Activated CD4-positive, alpha-beta memory T cell treated with anti-CD3 and anti-CD28 coated beads for 36 hours (primary cell): ENCODE measurements around the gene SCD5. TPM values are rescaled to one million over a fixed set of nuclear protein-coding genes. Genes with fewer than 3 reads are reported as not detected.

Source experiments
- CTCF ChIA-PET: fragments of 350-600 bp; sonication (Branson Sonifier 250); formaldehyde crosslinking; loops from one replicate; lab custom pipeline; 2021; ENCODE audit warnings: antibody characterized with exemption, inconsistent platforms; lab: Charles Lee
- POLR2A ChIA-PET: fragments of 350-600 bp; sonication (Branson Sonifier 250); formaldehyde crosslinking; loops from one replicate; lab custom pipeline; 2021; ENCODE audit warnings: antibody characterized with exemption; lab: Charles Lee
- DNase-seq: peaks from one replicate; pipeline ENCODE4 v3.0.0-alpha.2; 2020
- H3K27ac Mint-ChIP-seq: one replicate; pipeline ENCODE4 v1.8.0; 2021; ENCODE audit warnings: mixed read lengths
- H3K27me3 Mint-ChIP-seq: one replicate; pipeline ENCODE4 v1.8.0; 2021; ENCODE audit warnings: mixed read lengths
- H3K36me3 Mint-ChIP-seq: one replicate; pipeline ENCODE4 v1.8.0; 2021; ENCODE audit warnings: mixed read lengths
- H3K4me1 Mint-ChIP-seq: one replicate; pipeline ENCODE4 v1.8.0; 2021; ENCODE audit warnings: low read depth, mixed read lengths
- H3K4me3 Mint-ChIP-seq: one replicate; pipeline ENCODE4 v1.8.0; 2021; ENCODE audit warnings: mild to moderate bottlenecking, mixed read lengths
- H3K9me3 Mint-ChIP-seq: one replicate; pipeline ENCODE4 v1.8.0; 2021; ENCODE audit warnings: mixed read lengths
- intact Hi-C: fragments of 100-400 bp; cut with micrococcal nuclease; formaldehyde crosslinking; loops from one replicate; pipeline ENCODE4 v1.15.1; 2023
- total RNA-seq, 2 experiments: library from RNA; stranded (reverse); gene quantifications; one replicate each; pipeline ENCODE4 v1.2.3, GENCODE V29; 2021

Gene SCD5
- total RNA-seq, 2 experiments from 2014 or later = 0.12 to 0.14 TPM

DNA sequence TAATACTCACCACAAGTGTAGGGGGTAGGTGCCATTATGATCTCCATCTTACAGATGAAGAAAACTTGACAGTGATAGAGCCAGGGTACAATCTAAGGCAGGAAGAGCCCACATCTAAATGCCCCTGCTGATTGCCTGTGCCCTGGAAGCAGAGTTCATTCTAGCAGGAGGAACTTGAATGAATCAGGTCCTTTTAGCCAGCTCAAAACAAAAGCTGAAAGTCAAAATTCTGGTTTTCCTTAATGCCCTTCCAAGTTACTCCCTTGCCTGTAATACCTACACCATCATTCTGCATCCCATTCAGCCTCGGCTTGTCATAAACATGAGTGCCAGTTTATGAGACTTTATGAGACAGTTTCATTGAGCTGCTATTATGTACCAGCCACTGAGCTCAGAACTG, 89.6 kb downstream of the SCD5 start:
- Mint-ChIP-seq H3K36me3 (no peaks in the 10 kb centered on the region), H3K27me3 (peaks cover 3% of the 10 kb centered on the region), H3K27ac (no peak overlapping the region), H3K4me3 (no peak overlapping the region), H3K9me3 (no peaks in the 10 kb centered on the region), H3K4me1 (no peaks in the 10 kb centered on the region)
- ChIA-PET CTCF (no interaction called here), POLR2A (no interaction called here)
- no peak for DNase-seq
- intact Hi-C loops = no loop called here

DNA sequence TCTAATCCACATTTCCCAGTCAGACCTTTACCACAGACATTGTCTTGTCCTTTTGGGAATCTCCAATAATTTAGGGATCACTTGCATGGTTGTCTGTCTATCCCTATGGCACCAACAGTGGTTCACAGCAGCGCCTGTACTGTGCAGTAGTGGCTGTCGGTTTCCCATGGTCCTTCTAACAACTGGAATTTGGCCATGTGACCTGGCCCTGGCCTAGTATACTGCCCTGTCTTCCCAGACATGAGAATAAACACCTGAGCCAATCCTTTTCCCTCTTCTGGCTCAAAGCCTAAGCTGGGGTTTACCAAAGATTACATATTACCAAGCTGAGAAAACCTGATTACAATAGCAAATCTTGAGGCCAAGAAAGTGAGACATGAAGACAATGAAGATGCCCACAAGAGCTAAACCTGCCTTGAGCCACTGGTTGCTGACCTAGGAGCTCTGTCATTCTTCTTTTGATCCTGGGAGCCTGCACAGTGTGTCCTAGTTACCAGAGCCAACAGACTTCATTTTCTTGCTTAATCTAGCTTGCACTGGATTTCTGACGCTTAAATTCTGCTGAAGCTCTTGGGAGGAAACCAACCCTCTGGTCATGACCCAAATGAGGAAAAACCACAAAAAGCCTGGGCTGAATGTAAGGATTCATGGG, 92.1 kb downstream of the SCD5 start:
- Mint-ChIP-seq H3K27me3 (peaks cover 3% of the 10 kb centered on the region), H3K36me3 (no peaks in the 10 kb centered on the region), H3K4me3 (no peak overlapping the region), H3K4me1 (no peaks in the 10 kb centered on the region), H3K9me3 (no peaks in the 10 kb centered on the region), H3K27ac (no peak overlapping the region)
- no peak for DNase-seq
- intact Hi-C loops = no loop called here
- ChIA-PET POLR2A (no interaction called here), CTCF (no interaction called here)

DNA sequence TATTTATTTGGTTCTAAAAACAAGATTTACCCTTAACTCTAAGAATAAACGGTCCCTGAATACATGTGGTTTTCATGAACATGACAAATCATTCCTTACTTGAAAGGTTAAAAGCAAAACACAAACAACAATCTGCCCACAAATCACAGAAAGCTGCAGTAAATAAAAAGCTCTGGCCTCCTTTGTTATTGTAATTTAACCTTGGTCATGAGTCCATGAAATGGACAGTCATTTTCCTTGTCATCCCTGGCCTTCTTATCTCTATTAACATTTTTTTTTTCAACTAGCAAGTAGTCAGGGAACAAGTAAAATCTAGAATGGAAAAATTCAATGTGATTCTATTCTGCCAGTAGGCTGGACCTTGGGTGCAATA, 92.7 kb downstream of the SCD5 start:
- no peaks in the 10 kb centered on the region for H3K4me1 Mint-ChIP-seq
- POLR2A ChIA-PET = no interaction called here

DNA sequence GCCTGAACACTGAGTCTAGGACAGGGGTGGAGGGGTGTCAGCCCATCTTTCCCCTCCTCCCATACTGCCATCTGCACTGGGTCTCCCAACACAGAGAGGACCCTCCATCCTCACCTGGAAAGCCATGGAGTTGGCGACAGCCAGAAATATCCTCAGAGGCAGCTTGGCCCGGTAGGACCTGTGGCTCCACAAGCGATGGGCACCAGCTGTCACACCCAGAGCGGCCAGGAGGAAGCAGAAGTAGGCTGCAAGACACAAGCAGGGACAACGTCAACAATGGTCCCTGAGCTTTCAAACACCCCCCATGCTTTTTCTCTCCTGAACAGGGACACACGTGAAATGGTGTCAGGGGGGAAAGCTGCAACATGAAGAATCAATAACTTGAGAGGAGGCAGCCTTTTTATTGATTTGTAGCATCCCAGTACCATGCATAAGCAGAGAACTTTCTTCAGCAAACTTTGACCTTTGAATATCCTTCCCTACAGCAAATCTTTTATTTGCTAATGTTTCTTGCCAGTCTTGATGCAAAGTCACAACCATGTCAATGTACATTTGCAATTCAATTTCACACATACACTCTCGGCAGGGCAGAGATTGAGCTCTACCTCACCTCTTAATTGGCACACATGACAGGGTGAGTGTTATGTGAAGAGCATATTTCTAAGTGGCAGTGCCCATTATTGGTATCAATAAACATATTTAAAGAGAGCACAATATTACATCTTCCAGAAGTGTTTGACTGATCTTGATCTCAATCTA, 93.2 kb downstream of the SCD5 start:
- no peaks in the 10 kb centered on the region for H3K4me1 Mint-ChIP-seq
- H3K27ac Mint-ChIP-seq = no peak overlapping the region
- DNase-seq = no peak
- no peak overlapping the region for H3K4me3 Mint-ChIP-seq
- H3K36me3 Mint-ChIP-seq = no peaks in the 10 kb centered on the region
- ChIA-PET CTCF (interaction anchor here (0.6 kb wide), 1 partner anchor 308 kb away, joined by 3 read pairs; no protein-coding TSS in a partner anchor), POLR2A (no interaction called here)
- H3K27me3 Mint-ChIP-seq = peaks cover 3% of the 10 kb centered on the region
- no peaks in the 10 kb centered on the region for H3K9me3 Mint-ChIP-seq
- intact Hi-C loops = no loop called here

More for the DNA sequence above, 92.7 kb downstream of the SCD5 start:
- no peaks in the 10 kb centered on the region for H3K36me3 Mint-ChIP-seq
- no peak overlapping the region for H3K27ac Mint-ChIP-seq
- no peak overlapping the region for H3K4me3 Mint-ChIP-seq
- CTCF ChIA-PET = interaction anchor here (0.6 kb wide), 1 partner anchor 309 kb away, joined by 3 read pairs; no protein-coding TSS in a partner anchor
- intact Hi-C loops = no loop called here
- H3K9me3 Mint-ChIP-seq = no peaks in the 10 kb centered on the region
- peaks cover 3% of the 10 kb centered on the region for H3K27me3 Mint-ChIP-seq
- DNase-seq = no peak

DNA sequence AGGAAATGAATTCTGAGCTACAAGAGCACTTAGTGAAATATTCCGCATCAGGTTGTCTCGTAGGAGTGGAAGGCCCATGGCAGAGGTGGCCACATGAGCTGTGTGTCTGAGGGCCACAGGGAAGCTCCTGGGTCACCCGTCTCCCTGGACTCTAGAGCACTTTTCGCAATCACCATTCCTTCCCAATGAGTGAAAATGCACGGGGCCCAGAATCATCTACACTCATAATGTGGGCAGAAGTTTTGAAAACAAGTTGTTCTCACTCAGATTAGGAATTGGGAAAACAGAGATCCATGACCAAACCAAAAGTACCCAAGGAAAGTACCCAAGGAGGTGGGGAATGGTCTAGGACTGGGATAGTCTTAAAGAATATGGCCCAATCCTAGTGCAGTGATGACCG, 94.4 kb downstream of the SCD5 start:
- H3K27me3 Mint-ChIP-seq = peaks cover 3% of the 10 kb centered on the region
- CTCF ChIA-PET = no interaction called here
- no peak for DNase-seq
- H3K9me3 Mint-ChIP-seq = no peaks in the 10 kb centered on the region
- POLR2A ChIA-PET = no interaction called here
- H3K27ac Mint-ChIP-seq = no peak overlapping the region
- intact Hi-C loops = no loop called here
- no peaks in the 10 kb centered on the region for H3K36me3 Mint-ChIP-seq
- no peaks in the 10 kb centered on the region for H3K4me1 Mint-ChIP-seq
- no peak overlapping the region for H3K4me3 Mint-ChIP-seq

DNA sequence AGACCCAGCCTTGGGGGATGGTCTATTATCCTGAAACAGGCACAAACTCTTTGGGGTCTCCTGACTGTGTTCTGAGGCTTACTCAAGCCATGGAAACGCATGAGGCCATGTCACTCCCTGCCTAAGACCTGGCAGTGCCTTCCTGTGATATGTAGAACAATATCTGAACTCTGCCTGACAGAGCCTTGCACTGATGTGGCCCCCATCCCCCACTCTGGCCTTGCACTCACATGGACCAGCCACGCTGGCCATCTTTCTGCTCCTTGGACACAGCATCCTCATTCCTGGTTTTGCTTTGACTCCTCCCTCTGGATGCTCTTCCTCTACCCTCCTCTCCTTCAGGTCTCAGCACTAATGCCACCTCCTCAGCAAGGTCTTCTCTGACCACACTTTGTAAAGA, 100.2 kb downstream of the SCD5 start:
- intact Hi-C loops = no loop called here
- ChIA-PET CTCF (no interaction called here), POLR2A (no interaction called here)
- no peaks in the 10 kb centered on the region for H3K36me3 Mint-ChIP-seq
- H3K4me3 Mint-ChIP-seq = no peak overlapping the region
- no peaks in the 10 kb centered on the region for H3K9me3 Mint-ChIP-seq
- H3K27ac Mint-ChIP-seq = no peak overlapping the region
- H3K4me1 Mint-ChIP-seq = no peaks in the 10 kb centered on the region
- peaks cover 7% of the 10 kb centered on the region for H3K27me3 Mint-ChIP-seq
- no peak for DNase-seq

DNA sequence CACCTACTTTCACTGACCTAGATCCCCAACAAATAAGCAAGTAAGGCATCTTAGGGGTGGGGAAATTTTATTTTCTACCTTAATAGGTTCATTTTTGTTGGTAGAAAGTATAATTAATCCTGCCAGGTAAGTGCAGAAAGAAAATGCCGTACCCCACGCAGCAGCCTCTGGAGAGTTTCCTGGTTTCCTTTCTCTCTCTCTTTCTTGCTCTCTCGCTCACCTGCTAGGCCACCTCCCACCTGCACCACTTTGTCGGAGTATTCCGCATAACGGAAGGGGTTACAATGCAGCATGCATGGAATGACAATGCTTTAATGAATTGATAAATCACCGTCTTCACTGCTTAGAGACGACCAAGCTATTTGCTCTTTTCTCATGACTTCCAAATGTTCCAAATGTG, 101.0 kb downstream of the SCD5 start:
- DNase-seq = no peak
- intact Hi-C loops = no loop called here
- H3K27ac Mint-ChIP-seq = no peak overlapping the region
- CTCF ChIA-PET = no interaction called here
- POLR2A ChIA-PET = no interaction called here
- H3K27me3 Mint-ChIP-seq = peaks cover 9% of the 10 kb centered on the region
- no peaks in the 10 kb centered on the region for H3K9me3 Mint-ChIP-seq
- no peaks in the 10 kb centered on the region for H3K4me1 Mint-ChIP-seq
- no peak overlapping the region for H3K4me3 Mint-ChIP-seq
- H3K36me3 Mint-ChIP-seq = no peaks in the 10 kb centered on the region

DNA sequence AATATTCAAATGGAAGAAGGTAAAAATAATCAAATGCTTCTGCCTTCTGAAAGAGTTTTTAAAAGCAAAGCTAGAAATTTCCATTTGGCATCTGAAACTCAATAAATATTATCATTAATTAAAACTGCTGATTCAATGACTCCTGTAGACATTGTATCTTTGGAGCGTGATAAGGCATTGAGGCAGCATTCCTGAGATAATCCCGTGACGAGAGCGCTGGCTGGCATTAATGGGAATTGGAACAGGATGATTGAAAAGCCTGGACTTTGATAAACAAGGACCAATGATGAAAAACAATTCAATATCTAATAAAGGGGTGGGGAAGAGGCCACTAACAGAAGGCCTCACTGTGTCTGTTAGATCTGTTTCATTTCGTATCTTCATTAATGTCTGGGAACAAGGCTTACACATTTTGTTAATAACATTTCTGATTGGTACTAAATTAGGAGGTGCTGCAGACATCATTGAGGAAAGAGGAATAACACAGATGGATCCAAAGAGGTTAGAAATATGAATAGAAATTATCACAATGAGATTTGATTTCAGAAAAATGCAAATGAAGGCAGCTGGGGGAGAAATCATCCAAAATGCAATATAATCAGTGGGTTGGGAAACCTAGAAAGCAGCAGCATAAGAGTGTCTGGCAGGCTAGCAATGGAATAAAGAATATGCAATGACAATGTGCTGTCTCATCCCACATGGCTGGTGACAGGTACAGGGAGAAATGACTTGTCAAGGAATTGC, 102.3 kb downstream of the SCD5 start:
- DNase-seq = no peak
- Mint-ChIP-seq H3K27ac (no peak overlapping the region), H3K4me1 (no peaks in the 10 kb centered on the region), H3K4me3 (no peak overlapping the region), H3K27me3 (peaks cover 6% of the 10 kb centered on the region), H3K9me3 (no peaks in the 10 kb centered on the region), H3K36me3 (no peaks in the 10 kb centered on the region)
- intact Hi-C loops = no loop called here
- ChIA-PET CTCF (no interaction called here), POLR2A (no interaction called here)

DNA sequence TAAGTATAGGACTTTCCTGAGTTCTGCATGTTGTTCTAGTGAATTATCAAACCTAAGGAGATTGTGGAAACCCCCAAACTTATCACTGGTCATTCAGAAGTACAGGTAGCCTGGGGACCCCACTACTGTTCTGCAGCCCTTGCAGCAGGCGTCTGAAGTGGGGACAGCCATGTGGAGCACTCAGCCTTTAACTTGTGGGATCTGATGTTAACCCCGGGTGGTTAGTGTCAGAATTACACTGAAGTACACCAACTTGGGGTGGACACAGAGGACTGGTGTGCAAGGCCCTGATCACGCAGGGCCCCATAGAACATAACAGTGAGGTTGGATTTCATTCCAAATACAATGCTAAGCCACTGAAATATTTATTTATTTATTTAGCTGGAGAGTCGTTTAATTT, 103.7 kb downstream of the SCD5 start:
- ChIA-PET CTCF (interaction anchor here (0.9 kb wide), 1 partner anchor 108 kb away, joined by 3 read pairs; no protein-coding TSS in a partner anchor), POLR2A (no interaction called here)
- H3K9me3 Mint-ChIP-seq = no peaks in the 10 kb centered on the region
- no peaks in the 10 kb centered on the region for H3K4me1 Mint-ChIP-seq
- no peak overlapping the region for H3K4me3 Mint-ChIP-seq
- peaks cover 6% of the 10 kb centered on the region for H3K27me3 Mint-ChIP-seq
- no peak for DNase-seq
- no peaks in the 10 kb centered on the region for H3K36me3 Mint-ChIP-seq
- H3K27ac Mint-ChIP-seq = no peak overlapping the region
- intact Hi-C loops = no loop called here

DNA sequence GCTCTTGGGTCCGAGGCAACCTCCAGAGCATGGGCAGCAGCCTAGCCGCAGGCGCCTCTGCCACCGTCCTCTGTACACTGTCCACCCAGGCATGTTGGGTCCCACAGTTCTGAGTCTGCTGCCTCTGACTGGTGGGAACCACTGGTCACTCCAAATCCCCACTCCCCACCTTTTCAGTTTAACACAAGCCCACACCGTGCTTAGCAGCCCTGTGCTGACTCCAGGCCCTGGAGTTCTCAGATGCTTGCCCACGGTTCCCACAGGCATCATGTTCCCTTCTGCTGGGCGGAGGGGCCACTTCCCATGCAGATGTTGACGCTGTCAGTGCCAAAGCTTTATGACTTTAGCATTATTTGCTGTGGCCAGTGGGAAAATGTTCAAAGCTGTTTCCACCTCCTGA, 104.5 kb downstream of the SCD5 start:
- ChIA-PET POLR2A (no interaction called here), CTCF (no interaction called here)
- H3K27me3 Mint-ChIP-seq = peaks cover 6% of the 10 kb centered on the region
- no peak overlapping the region for H3K27ac Mint-ChIP-seq
- no peak overlapping the region for H3K4me3 Mint-ChIP-seq
- no peaks in the 10 kb centered on the region for H3K4me1 Mint-ChIP-seq
- H3K36me3 Mint-ChIP-seq = no peaks in the 10 kb centered on the region
- DNase-seq = no peak
- intact Hi-C loops = no loop called here
- H3K9me3 Mint-ChIP-seq = no peaks in the 10 kb centered on the region

DNA sequence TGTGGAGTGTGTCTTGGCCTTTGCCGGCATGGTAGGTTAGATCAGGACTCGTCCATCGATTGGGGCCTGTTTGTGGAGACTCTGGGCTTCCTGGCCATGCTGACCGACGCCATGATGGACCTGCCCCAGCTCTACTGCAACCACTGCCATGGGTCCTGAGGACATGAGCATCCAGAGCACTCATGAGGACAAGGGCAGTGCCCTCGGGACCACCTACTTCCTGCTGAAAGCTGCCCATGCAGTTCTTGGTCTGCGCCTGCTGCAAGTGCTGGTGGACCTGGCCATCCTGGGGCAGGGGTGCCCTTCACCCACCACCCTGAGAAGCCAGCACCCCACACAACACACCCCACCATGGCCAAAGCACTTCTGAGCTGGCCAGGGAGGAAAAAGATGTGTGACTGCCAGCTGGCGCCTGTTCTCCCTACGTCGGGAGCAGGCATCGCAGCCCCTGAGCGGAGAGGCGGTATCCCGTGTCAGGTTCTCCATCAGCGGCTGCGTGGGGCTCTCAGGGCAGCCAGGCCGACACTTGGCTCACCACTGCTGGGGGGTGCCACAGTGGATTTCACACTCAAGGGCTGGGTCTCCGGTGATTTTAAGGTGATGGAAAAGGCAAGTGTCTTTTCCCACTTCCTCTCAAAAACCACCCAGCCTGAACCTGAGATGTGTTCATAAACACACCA, 106.4 kb downstream of the SCD5 start:
- Mint-ChIP-seq H3K9me3 (no peaks in the 10 kb centered on the region), H3K27me3 (peaks cover 13% of the 10 kb centered on the region), H3K27ac (no peak overlapping the region), H3K4me1 (no peaks in the 10 kb centered on the region), H3K36me3 (no peaks in the 10 kb centered on the region), H3K4me3 (no peak overlapping the region)
- intact Hi-C loops = no loop called here
- POLR2A ChIA-PET = no interaction called here
- CTCF ChIA-PET = no interaction called here
- DNase-seq = no peak

DNA sequence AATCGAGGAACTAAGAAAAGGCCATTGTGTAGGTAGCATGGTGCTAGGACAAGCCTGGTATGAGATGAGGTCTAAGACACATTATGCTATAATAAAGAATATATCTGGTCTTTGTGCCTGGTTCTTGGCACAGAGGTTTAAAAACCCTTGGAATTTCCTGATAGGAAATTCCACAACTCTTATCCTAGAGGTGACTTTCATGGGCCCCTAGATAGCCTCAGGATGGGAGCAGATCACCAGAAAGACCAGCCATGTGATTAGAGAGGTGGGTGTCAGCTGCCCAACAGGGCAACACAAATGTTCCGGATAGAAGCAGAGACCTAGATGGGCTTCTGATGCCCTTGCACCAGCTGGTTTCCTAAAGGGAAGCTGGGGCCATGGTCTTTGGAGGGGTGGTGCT, 107.2 kb downstream of the SCD5 start:
- H3K36me3 Mint-ChIP-seq = no peaks in the 10 kb centered on the region
- POLR2A ChIA-PET = no interaction called here
- H3K4me1 Mint-ChIP-seq = no peaks in the 10 kb centered on the region
- H3K9me3 Mint-ChIP-seq = no peaks in the 10 kb centered on the region
- H3K4me3 Mint-ChIP-seq = no peak overlapping the region
- no peak for DNase-seq
- no peak overlapping the region for H3K27ac Mint-ChIP-seq
- intact Hi-C loops = no loop called here
- CTCF ChIA-PET = no interaction called here
- peaks cover 13% of the 10 kb centered on the region for H3K27me3 Mint-ChIP-seq
